NCI-H1092 treated with DMSO at 0.1 percent for 48 hours (cell line): ENCODE data around the gene TAX1BP3.
A peak's percentile ranks its signal among the peaks of the same experiment; 100 is the strongest.
"Not testable (repeated sequence)": the region's sequence is repeated elsewhere in the genome, so short reads cannot be mapped to it uniquely, and the experiment has no call there.

ENCODE experiments used
- DNase-seq: peaks from one replicate; lab custom pipeline; 2025; lab: John Stamatoyannopoulos, UW

Gene TAX1BP3, protein sequence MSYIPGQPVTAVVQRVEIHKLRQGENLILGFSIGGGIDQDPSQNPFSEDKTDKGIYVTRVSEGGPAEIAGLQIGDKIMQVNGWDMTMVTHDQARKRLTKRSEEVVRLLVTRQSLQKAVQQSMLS

GRCh38 chr17:3668279-3669084, at the start of gene TAX1BP3, which contains the start of gene EMC6:
TSS of gene TAX1BP3 (minus strand) at chr17:3668578. CDS start at chr17:3668526, 52 bp downstream.
TSS of gene EMC6 (plus strand) at chr17:3668812. CDS start at chr17:3669147, 335 bp downstream.
- peak; percentile 95 for DNase-seq

DNA sequence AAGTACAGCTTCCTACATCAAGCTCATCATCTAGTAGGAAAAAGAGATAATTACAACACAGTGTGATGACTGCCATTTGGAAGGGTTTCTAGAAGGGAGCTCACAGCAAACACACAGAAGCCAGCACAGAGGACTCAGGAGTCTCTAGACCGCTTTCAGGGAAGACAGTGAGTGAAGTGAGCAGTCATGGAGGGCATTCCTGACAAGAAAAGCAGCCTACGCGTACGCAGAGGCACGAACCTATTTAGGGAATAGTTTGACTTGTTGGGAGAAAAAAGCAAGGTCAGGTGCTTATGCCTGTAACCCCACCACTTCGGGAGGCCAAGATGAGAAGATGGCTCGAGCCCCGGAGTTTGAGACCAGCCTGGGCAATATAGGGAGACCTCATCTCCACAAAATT, 46.9 kb upstream of the TAX1BP3 start:
- DNase-seq: no peak

DNA sequence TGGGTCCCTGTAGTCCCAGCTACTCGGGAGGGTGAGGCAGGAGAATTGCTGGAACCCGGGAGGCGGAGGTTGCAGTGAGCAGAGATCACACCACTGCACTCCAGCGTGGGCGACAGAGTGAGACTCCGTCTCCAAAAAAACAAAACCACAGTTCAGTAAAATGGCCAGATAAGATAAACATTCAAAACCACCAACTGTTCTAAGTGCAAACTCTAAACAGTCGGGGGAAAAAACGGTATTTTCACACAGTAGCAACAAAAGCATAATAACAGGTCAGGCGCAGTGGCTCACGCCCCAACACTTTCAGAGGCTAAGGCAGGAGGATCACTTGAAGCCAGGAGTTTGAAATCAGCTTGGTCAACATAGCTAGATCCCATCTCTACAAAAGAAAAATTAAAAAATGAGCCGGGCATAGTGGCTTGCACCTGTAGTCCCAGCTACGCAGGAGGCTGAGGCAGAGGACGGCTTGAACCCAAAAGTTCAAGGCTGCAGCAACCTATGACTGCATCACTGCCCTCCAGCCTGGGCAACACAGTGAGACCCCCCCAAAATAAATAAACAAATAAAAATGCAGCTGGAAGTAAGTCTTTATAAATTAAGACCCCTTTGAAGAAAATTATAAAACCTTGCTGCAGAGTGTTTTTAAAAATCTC, 44.6 kb upstream of the TAX1BP3 start:
- DNase-seq: no peak

GRCh38 chr17:3710951-3711383, 42.6 kb upstream of the TAX1BP3 start:
- DNase-seq: no peak

DNA sequence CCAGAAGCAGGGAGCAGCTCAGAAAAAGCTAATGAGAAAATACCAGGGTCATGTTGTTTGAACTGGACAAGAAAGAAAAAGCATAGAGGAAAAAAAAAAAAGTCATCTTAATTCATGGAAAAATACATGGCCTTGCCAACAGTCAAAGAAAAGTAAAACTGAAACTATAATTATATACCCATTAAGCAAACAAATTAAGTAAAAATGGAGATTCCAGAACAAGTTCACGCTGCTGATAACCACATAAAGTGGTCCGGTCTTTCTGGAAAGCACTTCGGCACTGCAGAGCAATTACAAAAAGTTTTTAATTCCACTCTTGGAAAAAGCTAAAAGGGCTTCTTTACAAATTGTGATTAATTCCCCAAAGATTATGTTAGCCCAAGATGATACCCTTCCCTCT, 40.0 kb upstream of the TAX1BP3 start:
- DNase-seq: no peak

- DNase-seq: not testable (repeated sequence)
Observed at GRCh38 chr17:3705718-3705984, 37.3 kb upstream of the TAX1BP3 start.

DNA sequence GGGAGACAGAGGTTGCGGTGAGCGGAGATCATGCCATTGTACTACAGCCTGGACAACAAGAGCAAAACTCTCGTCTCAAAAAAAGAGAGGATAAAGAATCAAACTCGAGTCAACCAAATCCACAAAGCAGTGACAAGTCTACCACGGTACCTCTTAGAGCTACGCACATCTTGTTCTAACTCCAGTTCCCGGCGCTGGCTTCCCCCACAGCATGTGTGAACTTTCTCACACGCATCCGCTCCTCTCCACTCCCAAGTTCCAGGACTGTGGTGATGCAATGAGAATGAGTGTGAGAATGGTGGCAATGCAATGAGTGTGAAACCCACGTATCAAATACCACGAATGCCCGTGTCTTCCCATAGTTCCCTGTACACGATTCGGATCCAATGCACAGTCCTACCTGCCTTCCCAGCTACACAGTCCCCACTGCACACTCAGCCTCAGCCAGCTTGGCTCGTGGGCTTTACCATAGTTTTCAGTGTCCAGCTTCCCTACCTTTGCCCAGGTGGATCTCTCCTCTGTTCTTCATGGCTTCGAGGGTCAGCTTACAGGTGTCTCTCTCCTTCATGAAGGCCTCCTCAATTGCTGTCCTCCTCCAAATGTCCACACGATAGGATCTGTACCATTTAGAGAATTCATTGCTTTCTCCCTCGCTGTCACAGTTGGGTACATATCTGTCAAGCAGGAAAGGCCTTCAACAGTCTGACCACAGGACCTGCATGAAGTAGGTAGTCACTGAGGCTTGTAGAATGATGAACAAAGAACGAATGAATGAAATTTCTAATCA, 36.7 kb upstream of the TAX1BP3 start:
- DNase-seq: no peak

DNA sequence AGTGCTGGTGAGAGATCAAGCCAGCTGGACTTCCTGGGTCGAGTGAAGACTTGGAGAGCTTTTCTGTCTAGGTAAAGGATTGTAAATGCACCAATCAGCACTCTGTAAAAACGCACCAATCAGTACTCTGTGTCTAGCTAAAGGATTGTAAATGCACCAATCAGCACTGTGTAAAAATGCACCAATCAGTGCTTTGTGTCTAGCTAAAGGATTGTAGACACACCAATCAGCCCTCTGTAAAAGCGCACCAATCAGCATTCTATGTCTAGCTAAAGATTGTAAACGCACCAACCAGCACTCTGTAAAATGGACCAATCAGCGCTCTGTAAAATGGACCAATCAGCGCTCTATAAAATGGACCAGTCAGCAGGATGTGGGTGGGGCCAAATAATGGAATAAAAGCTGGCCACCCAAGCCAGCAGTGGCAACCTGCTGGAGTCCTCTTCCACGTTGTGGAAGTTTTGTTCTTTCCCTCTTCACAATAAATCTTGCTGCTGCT, 33.7 kb upstream of the TAX1BP3 start:
- DNase-seq: not testable (repeated sequence)

DNA sequence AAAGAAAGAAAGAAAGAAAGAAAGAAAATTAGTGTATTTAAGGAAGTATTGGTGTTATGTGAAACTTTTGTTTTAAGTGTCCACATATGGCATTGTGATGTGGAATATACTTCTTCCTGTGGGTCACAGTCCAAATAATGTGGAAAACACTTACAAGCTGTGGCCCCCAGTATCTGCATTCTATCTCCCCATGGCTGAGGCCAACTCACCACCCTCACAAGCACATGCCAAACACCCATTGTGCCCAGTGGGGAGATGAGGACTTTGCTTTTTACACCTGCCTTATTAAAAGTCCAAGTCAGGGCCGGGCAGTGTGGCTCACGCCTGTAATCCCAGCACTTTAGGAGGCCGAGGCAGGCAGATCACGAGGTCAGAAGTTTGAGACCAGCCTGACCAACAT, 31.6 kb upstream of the TAX1BP3 start:
- no peak for DNase-seq

- no peak for DNase-seq
Observed at GRCh38 chr17:3698139-3698538, 29.8 kb upstream of the TAX1BP3 start.

- DNase-seq: no peak
Observed at GRCh38 chr17:3697103-3697476, 28.7 kb upstream of the TAX1BP3 start.

DNA sequence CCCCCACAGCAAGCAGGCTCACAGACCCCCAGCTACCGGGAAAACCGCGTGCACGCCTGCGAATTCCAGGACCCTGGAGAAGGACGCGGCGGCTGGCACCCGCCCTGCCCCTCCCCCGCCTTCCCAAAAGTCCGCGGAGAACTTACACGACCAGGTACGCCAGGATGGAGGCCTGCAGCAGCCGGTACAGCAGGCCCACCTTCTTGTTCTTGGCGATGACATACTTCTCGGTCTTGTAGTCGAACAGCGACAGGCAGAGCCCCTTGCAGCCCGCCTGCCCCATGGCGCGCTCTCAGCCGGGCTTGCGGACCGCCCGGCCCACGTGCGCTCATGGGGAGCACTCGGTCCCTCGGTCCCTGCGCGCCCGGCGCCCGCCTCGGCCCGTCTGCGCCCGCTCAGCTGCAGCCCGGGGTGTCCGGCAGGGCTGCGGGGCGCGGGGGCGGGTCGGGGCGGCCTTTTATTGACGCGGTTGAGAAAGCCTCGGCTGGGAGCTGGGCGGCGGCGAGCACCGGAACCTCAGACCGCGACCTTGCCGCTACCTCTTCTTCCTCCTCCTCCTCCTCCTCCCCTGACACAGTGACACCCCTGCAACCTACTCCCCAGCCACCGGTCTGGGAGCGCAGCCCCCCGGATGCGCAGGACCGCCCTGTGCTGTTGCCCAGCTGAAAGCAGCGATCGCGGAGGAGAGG, 27.5 kb upstream of the TAX1BP3 start, which contains the start of gene P2RX5:
Gene P2RX5, minus strand, starts transcription at position 433 of the 689 bp plus-strand sequence. Its CDS starts 150 bp downstream, at position 283.
- no peak for DNase-seq

- DNase-seq: no peak
Observed at GRCh38 chr17:3695129-3695722, 26.8 kb upstream of the TAX1BP3 start.

- DNase-seq: no peak
Observed at GRCh38 chr17:3693829-3694231, 25.5 kb upstream of the TAX1BP3 start.

GRCh38 chr17:3693141-3693540, 24.8 kb upstream of the TAX1BP3 start:
- no peak for DNase-seq

DNA sequence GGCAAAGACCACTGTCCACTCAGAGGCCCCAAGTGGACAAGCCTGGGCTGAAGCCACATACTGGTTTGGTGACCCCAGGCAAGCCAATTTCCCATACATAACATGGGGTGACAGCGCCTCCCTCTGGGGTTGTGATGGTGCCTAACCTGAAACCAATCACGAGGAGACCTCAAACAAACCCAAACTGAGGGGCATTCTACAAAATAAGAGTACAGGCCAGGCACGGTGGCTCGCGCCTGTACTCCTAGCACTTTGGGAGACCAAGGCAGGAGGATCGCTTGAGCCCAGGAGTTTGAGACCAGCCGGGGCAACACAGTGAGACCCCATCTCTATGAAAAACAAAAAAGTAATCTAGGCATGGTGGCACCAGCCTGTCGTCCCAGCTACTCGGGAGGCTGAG, 24.0 kb upstream of the TAX1BP3 start:
- no peak for DNase-seq

- no peak for DNase-seq
Observed at GRCh38 chr17:3691617-3692067, 23.3 kb upstream of the TAX1BP3 start.

- DNase-seq: no peak
Observed at GRCh38 chr17:3690094-3690715, 21.8 kb upstream of the TAX1BP3 start.

DNA sequence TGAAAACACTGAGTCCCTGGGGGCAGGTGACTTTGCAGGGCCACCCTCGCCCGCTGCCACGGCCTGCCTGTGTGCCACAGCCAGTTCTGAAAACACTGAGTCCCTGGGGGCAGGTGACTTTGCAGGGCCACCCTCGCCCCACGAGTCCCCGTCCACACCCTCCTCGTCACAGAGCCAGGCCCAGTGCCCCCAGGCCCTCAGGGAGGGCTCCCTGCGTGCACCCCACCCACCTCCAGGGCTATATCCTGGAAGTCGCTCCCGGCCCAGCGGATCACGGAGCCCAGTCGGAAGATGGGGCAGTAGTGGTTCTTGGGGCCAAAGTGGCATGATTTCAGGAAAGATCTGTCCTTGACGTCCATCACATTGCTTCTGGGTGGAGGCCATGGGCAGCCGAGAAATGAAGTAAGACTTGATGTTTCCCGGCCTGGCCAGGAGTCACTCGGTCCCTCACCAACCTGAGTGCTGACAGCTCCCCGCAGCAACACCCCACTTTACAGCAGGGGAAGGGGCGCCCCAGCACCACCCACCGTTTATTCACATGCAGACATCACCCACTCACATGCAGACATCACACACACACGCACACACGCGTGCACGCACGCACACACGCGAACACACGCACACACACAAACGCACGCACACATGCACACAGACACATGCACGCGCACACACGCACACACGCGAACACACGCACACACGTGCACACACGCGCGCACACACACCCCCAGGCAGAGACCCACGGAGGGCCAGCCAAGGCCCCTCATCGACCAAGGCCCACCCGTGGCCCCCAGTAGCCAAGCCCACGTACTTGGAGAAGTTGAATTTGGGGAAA, 21.1 kb upstream of the TAX1BP3 start:
- no peak for DNase-seq

GRCh38 chr17:3688852-3689261, 20.5 kb upstream of the TAX1BP3 start:
- no peak for DNase-seq
